Measurements from ENCODE around the gene SLC25A12. TPM values are rescaled to one million over a fixed set of nuclear protein-coding genes. Genes with fewer than 3 reads are reported as not detected.

SLC25A12 gene
- total RNA-seq, 1 experiment from 2014 or later = 17.7 TPM

DNA sequence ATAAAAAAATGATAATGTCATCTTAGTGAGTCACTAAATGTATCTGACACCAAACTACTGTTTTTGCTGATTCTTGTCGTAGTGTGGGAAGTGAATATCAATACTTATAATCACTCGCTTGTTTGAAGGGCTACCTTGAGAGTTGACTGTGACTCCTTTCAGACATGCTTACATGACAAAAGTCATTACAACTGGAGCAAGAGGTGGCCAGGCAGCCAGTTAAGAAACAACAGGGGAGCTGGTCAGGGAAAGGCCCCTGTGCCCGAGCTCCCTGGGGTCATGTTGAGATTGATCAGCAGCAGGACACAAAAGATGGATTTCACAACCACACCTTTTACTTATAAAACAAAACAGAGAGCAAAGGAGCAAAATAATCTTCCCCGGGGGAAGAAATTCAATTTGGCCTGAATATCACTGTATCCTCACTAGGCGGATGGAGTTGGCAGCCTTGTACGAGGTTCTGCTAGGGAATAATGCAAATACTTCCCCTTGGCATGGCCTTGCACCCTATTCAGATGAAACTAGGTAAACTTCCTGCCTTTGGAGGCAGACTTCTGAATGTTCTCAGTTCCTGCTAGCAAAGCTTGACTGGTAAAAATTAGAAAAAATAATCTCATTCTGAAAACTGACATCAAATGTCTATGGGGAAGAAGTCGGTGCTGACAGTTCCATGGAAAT is 105.6 kb downstream of the SLC25A12 start:
- POLR2A ChIA-PET (ENCODE audit: low non-redundant PET) = interaction anchor here (0.7 kb wide), 1 partner anchor 47 kb away, joined by 3 read pairs; no protein-coding TSS in a partner anchor
- TF ChIP-seq, protein P1, sequence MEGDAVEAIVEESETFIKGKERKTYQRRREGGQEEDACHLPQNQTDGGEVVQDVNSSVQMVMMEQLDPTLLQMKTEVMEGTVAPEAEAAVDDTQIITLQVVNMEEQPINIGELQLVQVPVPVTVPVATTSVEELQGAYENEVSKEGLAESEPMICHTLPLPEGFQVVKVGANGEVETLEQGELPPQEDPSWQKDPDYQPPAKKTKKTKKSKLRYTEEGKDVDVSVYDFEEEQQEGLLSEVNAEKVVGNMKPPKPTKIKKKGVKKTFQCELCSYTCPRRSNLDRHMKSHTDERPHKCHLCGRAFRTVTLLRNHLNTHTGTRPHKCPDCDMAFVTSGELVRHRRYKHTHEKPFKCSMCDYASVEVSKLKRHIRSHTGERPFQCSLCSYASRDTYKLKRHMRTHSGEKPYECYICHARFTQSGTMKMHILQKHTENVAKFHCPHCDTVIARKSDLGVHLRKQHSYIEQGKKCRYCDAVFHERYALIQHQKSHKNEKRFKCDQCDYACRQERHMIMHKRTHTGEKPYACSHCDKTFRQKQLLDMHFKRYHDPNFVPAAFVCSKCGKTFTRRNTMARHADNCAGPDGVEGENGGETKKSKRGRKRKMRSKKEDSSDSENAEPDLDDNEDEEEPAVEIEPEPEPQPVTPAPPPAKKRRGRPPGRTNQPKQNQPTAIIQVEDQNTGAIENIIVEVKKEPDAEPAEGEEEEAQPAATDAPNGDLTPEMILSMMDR (conservative IDR thresholded peaks at IDR 0.05; ENCODE audit: low read depth, low read length) = no peak
- TF ChIP-seq EZH2 (IDR thresholded peaks at IDR 0.05; ENCODE audit: borderline replicate concordance, low read depth, low read length, poor library complexity, severe bottlenecking) = no peak
- Histone ChIP-seq H3K27me3 (replicated peaks; ENCODE audit: insufficient read depth, low read depth, low read length, poor library complexity) (no peaks in the 10 kb centered on the region), H3K27ac (ENCODE audit: low read depth, low read length, poor library complexity, severe bottlenecking) (no peak overlapping the region), H3K4me3 (ENCODE audit: low read depth, low read length, poor library complexity, severe bottlenecking) (no peak overlapping the region), H3K36me3 (ENCODE audit: insufficient read depth, low read length, poor library complexity, severe bottlenecking) (peaks cover 20% of the 10 kb centered on the region), H3K4me1 (ENCODE audit: insufficient read depth, low read length, poor library complexity, severe bottlenecking) (peaks cover 12% of the 10 kb centered on the region), H3K9me3 (ENCODE audit: low read depth, low read length, poor library complexity, severe bottlenecking) (no peaks in the 10 kb centered on the region)
- intact Hi-C loops (cut with micrococcal nuclease; ENCODE audit: unreplicated experiment) = no loop called here
- BruUV-seq (replicated peaks) = no TSS peak
- CTCF ChIA-PET = no interaction called here
- DNase-seq (ENCODE audit: low spot score) = no peak

DNA sequence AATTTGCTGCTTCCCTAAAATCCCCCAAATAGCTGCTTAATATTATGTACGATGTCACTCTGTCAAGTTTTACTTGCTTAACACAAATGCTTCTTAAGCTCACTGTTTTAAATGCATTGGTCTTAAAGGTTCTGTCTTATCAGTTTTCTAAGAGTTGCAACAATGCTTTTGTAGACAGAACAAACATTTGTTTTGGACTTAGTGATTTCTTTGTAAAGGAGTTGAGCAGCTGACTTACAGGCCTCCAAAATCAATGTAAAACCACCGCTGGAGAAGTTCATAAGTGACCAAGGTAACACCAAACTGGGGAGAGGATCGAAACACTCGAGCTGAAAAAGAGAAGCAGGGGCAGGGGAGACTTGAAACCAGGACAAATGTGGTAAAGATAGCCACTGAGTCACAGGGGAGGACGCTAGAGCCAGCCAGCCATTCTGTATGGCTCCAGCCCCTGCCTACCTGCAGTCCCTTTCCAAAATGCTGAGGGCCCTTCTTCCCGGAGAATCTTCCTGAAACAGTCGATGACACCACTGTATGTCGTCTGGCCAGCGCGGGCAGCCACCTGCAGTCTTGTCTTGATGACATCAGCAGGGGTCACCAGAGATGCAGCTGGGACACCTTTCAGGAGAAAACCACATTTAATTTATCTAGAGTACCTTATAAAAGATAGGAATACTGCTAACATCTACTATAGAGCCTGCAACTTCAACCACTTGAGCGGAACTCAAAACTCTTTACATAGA is 106.5 kb downstream of the SLC25A12 start:
- no TSS peak for BruUV-seq (replicated peaks)
- H3K36me3 ChIP-seq (ENCODE audit: insufficient read depth, low read length, poor library complexity, severe bottlenecking) = peaks cover 20% of the 10 kb centered on the region
- no peaks in the 10 kb centered on the region for H3K27me3 ChIP-seq (replicated peaks; ENCODE audit: insufficient read depth, low read depth, low read length, poor library complexity)
- H3K9me3 ChIP-seq (ENCODE audit: low read depth, low read length, poor library complexity, severe bottlenecking) = no peaks in the 10 kb centered on the region
- H3K4me3 ChIP-seq (ENCODE audit: low read depth, low read length, poor library complexity, severe bottlenecking) = no peak overlapping the region
- TF ChIP-seq, protein P1 (conservative IDR thresholded peaks at IDR 0.05; ENCODE audit: low read depth, low read length) = no peak
- TF ChIP-seq EZH2 (IDR thresholded peaks at IDR 0.05; ENCODE audit: borderline replicate concordance, low read depth, low read length, poor library complexity, severe bottlenecking) = no peak
- POLR2A ChIA-PET (ENCODE audit: low non-redundant PET) = interaction anchor here (0.7 kb wide), 1 partner anchor 46 kb away, joined by 3 read pairs; no protein-coding TSS in a partner anchor
- peaks cover 2% of the 10 kb centered on the region for H3K4me1 ChIP-seq (ENCODE audit: insufficient read depth, low read length, poor library complexity, severe bottlenecking)
- DNase-seq (ENCODE audit: low spot score) = no peak
- CTCF ChIA-PET = no interaction called here
- intact Hi-C loops (cut with micrococcal nuclease; ENCODE audit: unreplicated experiment) = no loop called here
- no peak overlapping the region for H3K27ac ChIP-seq (ENCODE audit: low read depth, low read length, poor library complexity, severe bottlenecking)

DNA sequence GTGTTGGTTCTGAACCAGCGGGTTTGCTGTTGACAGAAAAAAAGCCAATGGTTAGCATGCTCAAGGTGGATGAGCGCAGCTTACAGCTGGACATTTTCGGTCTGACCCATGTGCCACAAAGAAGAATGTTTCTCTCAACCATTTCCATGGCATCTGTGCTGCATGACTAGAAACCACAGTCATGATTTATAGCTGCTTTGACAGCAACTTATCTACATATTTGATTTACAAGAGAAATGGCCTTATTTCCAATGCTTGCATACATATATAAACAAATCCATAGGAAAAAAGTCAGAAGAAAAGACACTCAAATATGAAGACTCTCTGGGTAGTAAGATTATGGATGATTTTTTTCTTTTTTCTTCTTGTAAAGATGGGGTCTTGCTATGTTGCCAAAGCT is 108.6 kb downstream of the SLC25A12 start:
- no peak for DNase-seq (ENCODE audit: low spot score)
- intact Hi-C loops (cut with micrococcal nuclease; ENCODE audit: unreplicated experiment) = no loop called here
- ChIA-PET CTCF (no interaction called here), POLR2A (ENCODE audit: low non-redundant PET) (no interaction called here)
- Histone ChIP-seq H3K4me3 (ENCODE audit: low read depth, low read length, poor library complexity, severe bottlenecking) (no peak overlapping the region), H3K4me1 (ENCODE audit: insufficient read depth, low read length, poor library complexity, severe bottlenecking) (no peaks in the 10 kb centered on the region), H3K27me3 (replicated peaks; ENCODE audit: insufficient read depth, low read depth, low read length, poor library complexity) (no peaks in the 10 kb centered on the region), H3K9me3 (ENCODE audit: low read depth, low read length, poor library complexity, severe bottlenecking) (no peaks in the 10 kb centered on the region), H3K27ac (ENCODE audit: low read depth, low read length, poor library complexity, severe bottlenecking) (no peak overlapping the region), H3K36me3 (ENCODE audit: insufficient read depth, low read length, poor library complexity, severe bottlenecking) (peaks cover 20% of the 10 kb centered on the region)
- no TSS peak for BruUV-seq (replicated peaks)
- TF ChIP-seq EZH2 (IDR thresholded peaks at IDR 0.05; ENCODE audit: borderline replicate concordance, low read depth, low read length, poor library complexity, severe bottlenecking) = no peak
- TF ChIP-seq, protein P1 (conservative IDR thresholded peaks at IDR 0.05; ENCODE audit: low read depth, low read length) = no peak
